ENCODE results near the gene UFSP1.
A peak's percentile ranks its signal among the peaks of the same experiment; 100 is the strongest.
"Not testable (repeated sequence)": the region's sequence is repeated elsewhere in the genome, so short reads cannot be mapped to it uniquely, and the experiment has no call there.

The UFSP1 gene

DNA sequence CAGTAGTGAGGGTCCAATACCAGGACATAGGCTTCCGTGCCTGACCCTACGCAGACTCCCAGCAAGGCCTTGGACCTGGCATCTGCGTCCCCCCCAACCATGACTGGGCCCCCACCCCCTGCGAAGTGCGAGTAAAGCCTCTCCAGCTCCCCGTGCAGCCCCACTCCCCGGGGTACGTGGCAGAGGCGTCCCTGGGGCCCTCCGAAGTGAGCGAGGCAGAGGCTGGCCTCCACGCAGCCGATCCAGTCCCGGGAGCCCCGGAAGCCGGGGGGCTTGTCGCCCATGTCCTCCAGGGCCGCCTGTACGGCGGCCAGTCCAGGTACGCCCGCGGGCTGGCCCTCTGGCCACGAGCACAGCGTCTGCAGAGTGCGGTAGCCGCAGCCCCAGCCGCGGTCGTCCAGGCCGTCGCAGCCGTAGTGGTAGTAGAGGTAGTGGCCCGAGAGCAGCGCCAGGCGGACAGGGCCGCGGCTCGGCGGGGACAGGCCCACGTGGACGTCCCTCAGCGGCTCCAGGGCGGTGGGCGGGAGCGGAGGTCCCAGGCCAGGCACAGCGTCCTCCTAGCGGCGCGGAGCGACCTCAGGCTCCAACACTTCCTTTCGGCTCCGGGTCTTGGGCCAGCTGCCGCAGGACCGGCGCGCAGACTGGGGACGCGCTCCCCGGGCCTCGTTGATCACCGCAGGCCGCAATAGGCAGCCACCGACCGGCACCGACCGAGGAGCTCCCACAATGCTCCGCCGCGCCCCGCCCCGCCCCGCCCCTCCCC is at the start of gene UFSP1:
TSS of gene UFSP1 (minus strand) at position 728 of the 763 bp plus-strand sequence. CDS start at position 284, 444 bp downstream.
- peak; percentile 58 for DNase-seq

DNA sequence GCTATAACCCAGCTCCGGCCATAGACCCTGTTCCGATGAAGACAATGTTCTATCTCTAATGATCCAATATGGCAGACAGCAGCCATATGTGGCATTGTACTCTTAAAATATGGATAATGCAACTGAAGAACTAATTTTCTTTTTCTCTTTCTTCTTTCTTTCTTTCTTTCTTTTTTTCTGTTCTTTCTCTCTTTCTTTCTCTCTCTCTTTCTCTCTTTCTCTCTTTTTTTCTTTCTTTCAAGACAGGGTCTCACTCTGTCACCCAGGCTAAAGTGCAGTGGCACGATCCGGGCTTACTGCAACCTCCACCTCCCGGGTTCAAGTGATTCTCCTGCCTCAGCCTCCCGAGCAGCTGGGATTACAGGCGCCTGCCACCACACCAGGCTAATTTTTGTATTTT is 46.7 kb upstream of the UFSP1 start:
- DNase-seq = not testable (repeated sequence)

DNA sequence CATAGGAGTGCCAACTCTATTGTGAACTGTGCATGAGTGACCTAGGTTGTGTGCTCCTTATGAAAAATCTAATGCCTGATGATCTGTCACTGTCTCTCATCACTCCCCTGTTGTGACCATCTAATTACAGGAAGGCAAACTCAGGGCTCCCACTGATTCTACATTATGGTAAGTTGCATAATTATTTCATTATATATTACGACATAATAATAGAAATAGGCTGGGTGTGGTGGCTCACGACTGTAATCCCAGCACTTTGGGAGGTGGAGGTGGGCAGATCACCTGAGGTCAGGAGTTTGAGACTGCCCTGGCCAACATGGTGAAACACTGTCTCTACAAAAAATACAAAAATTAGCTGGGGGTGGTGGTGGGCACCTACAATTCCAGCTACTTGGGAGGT is 45.9 kb upstream of the UFSP1 start:
- not testable (repeated sequence) for DNase-seq

DNA sequence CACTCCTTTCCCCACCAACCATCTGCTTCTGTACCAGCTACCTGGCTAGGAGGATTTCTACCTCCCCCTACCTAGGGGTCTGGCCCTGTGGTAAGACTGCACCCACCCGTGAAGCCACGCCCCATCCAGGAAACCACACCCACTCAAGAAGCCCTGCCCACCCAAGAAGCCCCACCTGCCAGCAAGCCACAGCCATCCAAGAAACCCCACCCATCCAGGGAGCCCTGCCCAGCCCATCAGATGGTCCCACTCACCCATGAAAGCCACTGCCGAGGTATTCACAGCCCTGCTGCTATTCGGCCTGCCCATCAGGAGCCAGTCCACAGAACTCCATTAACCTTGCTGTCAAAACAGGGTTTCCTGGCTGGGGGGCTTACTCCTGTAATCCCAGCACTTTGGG is 44.2 kb upstream of the UFSP1 start:
- no peak for DNase-seq

DNA sequence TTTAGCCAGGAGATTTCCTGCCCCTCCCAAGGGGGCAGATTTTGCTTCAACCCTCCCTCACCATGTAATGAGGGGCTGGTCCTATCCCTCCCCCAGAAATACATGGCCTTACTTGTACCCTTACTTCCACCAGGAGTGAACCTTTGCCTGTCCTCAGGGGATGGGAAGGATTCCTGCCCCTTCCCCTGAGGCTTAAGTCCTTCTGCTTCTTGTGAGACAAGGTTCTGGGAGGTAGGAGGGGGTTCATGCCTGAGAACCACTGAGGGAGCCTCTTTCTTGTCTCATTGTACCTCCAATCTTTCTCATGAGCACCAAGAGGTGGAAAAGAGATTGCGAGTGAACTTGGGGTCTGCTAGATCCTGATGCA is 40.3 kb upstream of the UFSP1 start:
- no peak for DNase-seq

DNA sequence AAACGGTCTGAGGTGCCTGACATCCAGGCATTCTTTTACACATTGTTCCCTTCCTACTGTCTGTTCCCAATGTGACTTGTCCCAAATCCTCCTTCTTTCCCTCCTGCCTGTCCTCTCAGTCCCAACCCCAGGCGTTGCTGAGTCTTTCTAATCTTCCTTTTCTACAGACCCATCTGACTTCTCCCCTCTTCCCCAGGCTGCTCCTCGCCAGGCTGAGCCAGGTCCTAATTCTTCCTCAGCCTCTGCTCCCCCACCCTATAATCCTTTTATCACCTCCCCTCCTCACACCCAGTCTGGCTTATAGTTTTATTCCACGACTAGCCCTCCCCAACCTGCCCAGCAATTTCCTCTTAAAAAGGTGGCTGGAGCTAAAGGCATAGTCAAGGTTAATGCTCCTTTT is 34.1 kb upstream of the UFSP1 start:
- DNase-seq = not testable (repeated sequence)

DNA sequence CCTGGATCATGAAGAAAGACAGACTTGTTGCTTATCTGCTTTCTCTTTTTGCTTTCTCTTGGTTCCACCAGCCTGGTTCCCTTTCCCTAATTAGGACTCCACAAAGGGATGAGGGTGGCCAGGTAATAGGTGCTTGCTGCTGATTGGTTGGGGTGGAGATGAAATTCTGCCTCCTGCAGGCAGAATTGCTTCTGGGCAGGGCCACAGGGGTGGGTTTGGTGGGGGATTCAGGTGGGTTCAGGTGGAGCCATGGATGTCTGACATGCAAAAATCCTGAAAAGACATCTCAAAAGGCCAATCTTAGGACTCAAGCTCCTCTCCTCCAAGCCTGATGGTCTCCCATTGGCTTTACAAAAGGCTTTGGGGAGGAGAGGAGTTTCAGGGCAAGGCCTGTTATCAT is 31.5 kb upstream of the UFSP1 start:
- no peak for DNase-seq

DNA sequence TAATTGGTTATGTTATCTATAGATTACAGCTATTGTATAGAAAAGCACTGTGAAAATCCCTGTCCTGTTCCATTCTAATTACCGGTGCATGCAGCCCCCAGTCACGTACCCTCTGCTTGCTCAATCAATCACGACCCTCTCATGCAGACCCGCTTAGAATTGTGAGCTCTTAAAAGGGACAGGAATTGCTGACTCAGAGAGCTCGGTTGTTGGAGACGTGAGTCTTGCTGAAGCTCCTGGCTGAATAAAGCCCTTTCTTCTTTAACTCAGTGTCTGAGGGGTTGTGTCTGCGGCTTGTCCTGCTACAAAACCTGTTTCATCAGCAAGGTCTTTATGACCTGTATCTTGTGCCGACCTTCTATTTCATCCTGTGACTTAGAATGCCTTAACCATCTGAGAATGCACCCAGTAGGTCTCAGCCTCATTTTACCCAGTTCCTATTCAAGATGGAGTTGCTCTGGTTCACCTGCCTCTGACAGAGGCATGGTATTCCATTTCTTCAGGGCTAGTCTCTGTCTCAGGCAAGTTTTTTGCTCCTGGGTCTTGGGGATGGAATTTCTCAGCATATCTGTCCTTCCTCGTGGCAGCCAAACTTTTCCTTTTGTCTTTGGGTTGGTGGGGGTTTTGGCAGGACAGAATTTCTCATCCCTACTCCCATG is 30.4 kb upstream of the UFSP1 start:
- not testable (repeated sequence) for DNase-seq

DNA sequence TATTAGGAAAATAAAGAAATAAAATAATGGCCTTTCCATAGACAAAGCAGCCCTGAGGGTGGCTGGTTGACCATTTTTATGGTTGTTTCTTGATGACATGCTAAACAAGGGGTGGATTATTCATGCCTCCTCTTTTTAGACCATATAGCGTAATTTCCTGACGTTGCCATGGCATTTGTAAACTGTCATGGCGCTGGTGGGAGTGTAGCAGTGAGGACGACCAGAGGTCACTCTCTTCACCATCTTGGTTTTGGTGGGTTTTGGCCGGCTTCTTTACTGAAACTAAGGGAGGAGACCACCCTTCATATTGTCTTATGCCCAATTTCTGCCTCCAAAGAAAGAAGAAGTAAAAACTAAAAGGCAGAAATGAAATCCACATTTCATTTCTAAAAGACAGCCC is 29.8 kb upstream of the UFSP1 start:
- DNase-seq = not testable (repeated sequence)

DNA sequence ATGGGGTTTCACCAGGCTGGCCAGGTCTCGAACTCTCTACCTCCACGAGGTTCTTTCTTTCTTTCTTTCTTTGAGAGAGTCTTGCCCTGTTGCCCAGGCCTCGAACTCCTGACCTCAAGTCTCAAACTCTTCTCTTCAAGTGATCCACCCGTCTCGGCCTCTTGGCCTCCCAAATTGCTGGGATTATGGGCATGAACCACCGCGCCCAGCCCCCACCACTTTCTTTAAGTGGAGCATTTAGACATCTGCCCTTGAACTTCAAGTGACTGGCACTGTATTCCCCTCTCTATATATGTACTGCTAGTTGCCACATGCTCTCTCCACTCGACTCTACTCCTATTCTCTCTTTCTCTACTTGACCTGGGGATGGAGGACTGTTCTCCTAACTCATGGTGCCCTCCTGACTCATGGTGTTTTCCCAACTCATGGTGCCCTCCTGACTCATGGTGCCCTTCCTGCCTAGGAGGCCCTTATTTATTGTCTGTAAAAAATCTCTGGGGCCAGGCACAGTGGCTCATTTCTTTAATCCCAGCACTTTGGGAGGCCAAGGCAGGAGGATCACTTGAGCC is 25.4 kb upstream of the UFSP1 start:
- DNase-seq = no peak

DNA sequence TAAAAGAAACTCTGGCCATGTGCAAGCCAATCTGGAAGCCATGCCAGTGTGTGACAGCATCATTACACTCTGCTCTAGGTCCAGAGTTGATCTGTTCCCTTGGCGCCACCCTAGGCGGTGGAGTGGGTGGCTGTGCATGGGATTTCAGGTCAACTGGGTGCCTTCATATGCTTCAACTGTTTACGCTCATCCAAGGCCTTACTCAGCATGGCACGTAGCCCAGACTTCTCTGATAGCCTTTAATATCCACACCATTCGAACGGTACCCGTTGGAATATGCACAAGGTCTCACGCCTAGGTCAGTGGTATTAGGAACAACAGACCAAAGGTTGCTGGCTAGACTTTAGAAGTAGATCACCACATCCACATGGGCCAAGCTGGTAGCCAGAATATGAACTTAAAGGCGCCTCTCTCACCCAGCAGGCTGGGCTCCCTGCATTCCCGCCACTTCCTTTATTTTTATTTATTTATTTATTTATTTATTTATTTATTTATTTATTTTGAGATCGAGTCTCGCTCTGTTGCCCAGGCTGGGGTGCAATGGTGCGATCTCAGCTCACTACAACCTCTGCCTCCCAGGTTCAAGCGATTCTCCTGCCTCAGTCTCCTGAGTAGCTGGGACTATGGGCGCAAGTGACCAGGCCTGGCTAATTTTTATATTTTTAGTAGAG is 24.8 kb upstream of the UFSP1 start:
- no peak for DNase-seq

DNA sequence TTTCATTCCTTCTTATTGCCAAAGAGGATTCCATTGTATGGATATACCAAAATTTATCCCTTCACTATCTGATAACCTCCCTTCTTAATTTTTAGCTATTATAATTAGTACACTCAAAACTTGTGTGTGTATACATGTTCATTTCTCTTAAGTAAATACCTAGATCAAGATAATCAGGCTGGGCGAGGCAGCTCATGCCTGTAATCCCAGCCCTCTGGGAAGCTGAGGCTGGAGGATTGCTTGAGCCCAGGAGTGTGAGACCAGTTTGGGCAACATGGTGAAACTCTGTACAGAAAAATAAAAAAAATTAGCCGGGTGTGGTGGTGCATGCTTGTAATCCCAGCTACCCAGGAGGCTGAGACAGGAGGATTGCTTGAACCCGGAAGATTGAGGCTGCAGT is 22.0 kb upstream of the UFSP1 start:
- no peak for DNase-seq

DNA sequence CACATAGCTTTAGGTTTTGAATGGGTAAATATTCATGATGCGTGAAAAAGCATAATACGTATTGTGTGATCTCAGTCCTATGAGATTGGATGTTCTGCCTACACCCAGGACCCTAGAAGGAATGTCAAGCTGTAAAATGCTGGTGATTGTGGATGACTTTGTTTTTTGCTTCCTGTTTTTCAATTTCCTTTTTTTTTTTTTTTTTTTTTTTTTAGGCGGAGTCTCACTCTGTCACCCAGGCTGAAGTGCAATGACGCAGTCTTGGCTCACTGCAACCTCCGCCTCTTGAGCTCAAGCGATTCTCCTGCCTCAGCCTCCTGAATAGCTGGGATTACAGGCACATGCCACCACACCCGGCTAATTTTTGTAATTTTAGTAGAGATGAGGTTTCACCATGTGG is 20.9 kb upstream of the UFSP1 start:
- not testable (repeated sequence) for DNase-seq

DNA sequence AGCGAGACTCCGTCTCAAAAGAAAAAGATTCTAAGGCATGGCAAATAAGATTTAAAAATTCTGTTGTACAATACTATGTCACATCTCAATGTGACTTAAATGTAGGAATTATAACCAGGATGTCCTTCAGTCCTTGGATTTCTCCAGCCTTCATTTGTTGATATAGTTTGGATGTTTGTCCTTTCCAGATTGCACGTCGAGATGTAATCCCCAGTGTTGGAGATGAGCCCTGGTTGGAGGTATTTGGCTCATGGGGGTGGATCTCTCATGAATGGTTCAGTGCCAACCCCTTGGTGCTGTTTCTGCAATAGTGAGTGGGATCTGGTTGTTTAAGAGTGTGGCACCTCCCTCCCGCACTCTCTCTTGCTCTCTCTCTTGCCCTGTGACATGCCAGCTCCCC is 19.0 kb upstream of the UFSP1 start:
- no peak for DNase-seq

DNA sequence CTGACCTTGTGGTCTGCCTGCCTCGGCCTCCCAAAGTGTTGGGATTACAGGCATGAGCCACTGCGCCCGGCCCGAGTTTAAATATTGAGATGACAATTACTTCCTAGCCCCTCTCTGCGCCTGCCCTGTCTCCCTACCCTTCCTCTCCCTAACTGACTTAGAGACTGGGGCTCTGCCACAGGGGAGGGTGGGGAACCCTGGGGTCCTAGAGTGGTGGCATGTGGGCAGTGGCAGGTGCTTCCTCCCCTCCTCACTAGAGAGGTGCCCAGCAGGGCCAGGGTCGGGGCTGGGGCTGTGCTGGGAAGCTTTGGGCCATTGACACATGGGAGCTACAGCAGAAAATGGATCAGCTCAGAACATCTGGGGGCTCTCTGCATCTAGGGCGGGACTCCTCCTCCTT is 13.1 kb upstream of the UFSP1 start:
- no peak for DNase-seq

DNA sequence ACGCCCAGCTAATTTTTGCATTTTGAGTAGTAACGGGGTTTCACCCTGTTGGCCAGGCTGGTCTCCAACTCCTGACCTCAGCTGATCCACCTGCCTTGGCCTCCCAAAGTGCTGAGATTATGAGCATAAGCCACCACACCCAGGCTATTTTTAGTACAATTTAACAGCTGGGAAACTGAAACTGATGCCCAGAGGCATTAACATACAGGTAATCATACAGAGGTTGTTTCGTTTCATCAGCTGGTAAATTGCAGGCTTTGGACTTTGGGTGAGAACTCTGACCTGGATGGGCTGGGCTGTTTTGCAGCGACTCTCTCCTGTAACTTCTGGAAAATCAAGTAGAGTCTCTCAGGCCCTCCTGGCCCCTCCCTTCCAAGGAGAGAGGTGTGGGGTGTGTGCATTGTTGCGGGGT is 12.4 kb upstream of the UFSP1 start:
- no peak for DNase-seq

DNA sequence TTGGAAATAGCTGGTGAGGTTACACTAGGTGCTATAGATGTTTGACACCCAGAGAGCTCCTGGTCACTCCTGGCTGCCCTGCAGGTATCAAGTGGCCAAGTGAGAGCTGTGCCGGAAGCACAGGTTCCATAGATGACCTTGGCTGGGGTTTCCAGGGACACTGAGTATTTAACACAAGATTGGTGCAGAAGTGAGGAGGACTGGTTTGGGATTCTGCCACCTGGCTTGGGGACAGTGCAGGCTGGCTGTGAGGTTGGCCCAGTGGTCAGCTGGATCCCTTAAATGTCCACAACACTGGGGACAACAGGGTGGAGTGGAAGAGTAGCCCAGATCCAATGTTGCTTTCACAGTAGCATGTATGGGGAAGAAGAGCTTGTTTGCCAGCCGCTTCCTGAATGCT is 11.5 kb upstream of the UFSP1 start:
- no peak for DNase-seq

DNA sequence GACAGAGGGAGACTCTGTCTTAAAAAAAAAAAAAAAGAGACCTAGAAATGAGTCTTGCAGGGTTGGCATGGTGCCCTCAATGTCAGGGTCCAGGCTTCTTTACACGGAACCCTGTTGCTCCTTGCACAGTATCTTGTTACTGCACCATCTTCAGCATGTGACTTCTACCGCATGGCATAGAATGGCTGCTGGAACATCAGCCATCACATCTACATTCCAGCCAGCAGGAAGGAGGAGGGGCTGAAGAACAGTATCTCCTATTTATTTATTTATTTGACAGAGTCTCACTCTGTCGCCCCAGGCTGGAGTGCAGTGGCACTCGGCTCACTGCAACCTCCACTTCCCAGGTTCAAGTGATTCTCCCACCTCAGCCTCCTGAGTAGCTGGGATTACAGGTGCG is 9.9 kb upstream of the UFSP1 start:
- no peak for DNase-seq

DNA sequence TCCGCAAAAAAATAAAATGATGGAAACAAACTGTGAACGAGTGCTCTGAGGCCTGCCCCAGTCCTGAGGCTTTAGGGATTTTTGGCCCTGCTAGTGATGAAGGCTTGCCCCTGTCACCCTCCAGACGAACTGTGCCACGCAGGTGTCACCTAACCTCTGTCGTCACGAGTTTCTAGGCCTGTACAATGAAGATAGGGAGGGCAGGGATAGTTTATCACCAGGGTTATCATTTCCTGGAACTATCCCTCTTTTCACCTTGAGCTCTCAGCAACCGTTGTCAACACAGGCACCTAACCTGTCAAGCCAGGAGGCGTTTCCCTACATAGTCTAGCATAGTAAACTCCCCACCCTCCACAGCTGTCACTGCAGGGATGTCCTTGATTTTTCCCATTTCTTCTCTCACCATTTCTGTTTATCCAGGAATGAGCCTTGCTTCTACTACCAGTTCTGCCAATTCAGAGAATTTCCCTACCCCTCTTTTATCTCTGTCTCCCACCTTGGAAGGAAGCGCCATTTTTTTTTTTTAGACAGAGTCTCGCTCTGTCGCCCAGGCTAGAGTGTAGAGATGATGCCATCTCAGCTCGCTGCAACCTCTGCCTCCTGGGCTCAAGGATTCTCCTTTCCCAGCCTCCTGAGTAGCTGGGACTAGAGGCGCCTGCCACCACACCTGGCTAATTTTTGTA is 8.4 kb upstream of the UFSP1 start:
- no peak for DNase-seq

DNA sequence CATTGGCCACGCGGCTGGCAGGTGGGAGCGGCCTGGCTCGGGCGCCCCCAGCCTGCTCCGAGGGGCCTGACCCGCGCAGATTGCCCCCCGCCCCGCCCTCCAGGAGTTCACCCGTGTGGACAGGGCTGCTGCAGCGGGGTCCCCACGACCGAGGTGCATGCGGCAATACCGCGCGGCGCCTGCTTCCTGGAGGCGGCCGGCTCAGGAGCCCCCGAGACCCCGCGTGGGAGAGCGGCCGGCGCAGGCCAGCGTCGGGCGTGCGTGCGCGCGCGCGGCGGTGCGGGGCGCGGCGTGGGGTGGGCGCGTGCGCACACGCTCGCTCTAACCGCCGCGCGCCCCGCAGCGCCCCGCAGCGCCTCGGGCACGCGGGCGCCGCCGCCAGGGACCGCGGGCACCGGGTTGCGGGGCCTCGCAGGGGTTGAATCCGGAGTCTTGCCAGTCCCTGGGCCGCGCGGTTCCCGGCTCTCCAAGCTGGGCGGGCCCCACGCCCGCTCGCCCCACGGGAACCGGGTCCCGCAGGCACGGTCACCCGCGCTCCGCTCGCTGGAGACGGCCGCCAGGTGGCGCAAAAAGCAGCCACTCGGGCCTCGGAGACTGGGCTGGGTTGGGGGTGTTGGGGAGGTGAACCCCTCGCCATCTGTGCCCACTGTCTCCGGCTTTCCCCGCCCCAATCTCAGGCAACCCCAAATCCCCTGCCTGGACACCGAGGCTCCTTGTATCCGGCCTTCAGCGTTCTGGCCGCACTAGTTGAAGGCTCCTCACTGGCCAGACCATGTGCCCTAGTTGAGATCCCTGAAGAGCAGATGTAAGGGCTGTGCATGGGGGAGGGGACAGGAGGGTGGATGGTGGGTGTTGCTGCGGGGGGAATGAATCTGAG is 7.5 kb upstream of the UFSP1 start:
- peak; percentile 7 for DNase-seq

DNA sequence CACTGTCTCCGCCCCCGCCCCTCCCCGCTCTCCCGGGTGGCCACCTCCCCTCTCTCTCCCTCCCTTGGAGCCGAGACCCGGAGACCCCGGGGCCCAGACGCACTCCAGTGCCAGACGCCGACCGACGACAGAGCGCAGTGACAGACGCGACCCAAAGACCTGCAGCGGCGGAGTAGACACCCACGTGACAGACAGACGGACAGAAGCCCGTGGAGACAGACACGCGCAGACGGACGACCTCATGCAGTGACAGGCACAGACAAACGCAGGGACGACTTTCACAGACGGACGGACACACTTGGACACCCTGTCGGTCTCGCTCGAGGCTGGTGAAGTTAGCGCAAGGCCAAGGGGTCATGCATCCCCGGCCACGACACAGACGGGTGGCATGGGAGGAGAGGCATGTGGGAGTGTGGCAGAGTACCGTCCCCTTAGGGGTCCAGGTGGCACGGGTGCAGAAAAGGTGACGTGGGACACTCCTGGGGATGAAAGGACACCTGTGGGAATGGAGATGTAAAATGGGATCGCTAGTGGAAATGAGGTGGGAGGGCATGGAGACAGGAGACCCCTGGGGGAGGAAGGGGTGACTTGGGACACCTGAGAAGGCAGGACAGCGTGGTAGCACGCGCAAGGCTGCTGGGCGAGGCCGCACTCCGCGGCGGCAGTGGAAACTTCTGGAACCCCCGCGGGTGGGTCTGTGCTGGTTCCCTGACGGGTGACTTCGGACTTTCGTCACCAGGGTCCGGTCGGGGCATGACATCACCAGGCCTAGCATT is 6.6 kb upstream of the UFSP1 start:
- DNase-seq = no peak

DNA sequence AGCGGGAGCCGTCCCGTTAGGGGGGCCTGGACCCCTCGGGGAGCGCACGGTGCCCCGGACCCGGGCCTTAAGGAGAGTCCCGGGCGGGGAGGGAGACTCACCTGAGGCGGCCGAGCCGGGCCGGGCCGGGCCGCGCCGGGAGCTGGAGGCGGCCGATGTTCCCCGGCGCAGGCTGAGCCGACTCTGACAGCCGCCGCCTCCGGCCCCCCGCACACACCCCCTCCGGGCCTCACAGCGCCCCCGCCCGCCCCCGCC is 6.1 kb upstream of the UFSP1 start, which contains the start of gene ACHE:
TSS of gene ACHE (minus strand) at position 188 of the 255 bp plus-strand sequence. CDS start 1,656 bp downstream, outside the sequence.
- no peak for DNase-seq

Measured in T1000 (cell line).